COR-L47 (cell line): ENCODE results near the gene SAMSN1.

ENCODE experiments used
- DNase-seq: peaks from one replicate; lab custom pipeline; 2025; lab: John Stamatoyannopoulos, UW

The SAMSN1 gene

DNA sequence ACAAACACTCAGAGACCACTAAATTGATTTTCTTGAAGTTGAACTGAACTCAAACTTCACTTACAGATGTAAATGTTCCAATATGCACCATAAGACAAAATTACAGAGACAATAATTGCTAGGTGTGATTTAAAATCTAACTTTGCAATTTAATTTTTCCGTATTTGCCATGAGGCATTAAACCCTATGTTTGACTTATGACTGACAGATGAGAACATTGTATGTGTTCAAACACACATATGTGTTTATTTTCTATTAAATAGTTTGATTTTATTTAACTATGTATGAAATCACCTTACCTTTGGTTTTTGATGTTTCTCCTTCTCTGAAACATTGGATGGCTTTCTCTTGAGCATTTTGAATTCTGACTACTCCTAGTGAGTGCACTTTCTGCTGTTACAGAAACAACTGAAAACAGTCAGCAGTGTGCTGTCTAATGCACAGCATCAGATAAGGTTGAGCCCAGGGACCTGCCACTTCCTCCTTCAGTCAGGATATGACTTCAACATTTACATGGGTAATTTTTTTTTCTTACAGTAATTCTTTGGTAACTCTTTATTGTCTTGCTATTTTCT, at the start of gene SAMSN1:
SAMSN1 (minus strand) TSS at position 410 of the 575 bp plus-strand sequence; CDS start at position 356, 54 bp downstream.
- DNase-seq, result no peak

DNA sequence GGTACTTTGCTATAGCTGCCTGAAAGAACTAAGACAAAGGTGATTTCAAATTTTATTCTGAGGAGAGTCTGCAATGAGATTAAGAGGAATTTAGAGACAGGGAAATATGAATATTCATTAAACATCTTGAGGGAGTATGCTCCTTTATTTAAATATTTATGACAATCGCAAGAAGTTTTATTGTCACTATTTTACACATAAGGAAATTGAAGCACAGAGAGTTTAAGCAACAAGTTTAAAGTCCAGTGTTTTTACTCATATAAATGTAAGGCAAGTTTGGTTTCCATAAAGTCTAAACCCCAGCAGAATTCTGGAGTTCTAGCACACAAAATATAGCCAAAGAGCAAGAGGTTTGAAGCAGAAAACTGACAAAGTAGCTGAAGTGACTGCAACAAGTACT, 49.3 kb upstream of the SAMSN1 start:
- DNase-seq, result no peak

DNA sequence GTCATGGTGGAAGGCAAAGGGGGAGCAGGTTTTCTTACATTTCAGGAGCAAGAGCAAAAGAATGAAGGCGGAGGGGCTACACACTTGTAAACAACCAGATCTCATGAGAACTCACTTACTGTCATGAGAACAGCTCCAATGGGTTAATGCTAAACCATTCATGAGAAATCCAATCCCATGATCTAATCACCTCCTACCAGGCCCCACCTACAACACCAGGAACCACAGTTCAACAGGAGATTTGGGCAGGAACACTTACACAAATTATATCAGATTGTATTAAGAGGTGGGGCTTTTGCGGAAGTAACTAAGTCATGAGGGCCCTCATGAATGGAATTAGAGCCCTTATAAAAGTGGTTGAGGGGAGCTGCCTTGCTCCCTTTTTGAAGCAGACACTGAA, 48.9 kb upstream of the SAMSN1 start:
- no peak for DNase-seq

DNA sequence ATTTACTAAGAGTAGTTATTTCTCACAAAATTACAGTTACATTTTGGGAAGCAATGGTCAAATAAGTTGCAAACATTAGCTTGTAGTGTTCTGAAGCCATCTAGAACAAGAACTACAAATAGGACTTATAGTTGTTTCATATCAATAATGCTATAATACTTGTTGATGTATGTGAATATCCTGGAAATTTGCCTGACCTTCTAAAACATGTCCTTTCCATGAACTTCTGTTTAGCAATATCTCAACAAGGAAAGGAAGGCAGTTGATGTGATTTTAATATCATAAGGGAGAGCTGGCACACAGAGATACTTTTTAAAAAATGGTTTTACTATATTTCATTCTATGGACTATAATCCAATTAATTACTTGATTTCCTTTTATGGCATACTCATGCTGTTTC, 47.1 kb upstream of the SAMSN1 start:
- DNase-seq, result no peak

DNA sequence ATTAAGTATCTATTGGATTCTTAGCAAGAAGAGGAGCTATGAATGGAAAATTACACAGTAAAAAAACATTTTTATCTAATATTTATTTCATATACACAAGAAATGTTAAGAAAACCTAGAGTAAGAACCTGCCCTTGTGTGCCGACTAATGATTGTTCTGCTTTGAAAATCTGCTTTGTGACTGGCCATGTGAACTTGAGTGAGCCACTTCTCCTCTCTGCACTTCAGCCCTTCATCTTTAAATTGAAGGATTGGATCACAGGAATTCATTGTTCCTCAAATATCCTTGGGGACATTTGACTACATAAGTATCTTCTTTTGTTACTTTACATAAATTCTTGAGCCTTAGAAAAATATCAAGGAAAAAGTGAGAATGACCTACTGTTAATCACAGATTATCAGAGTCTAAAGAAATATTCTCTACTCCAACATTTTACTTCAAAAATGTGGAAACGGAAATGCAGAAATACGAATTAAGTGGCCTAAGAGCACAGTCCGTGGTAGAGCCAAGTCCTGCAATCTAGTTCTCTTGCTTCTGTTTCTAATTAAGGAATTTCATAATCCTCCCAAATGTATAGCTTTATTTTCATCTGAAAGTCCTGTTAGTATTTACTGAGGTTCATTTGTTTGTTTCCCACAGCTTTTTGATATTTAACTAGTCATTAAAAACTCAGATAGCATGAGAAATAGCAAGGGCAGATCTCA, 46.3 kb upstream of the SAMSN1 start:
- DNase-seq, result no peak

DNA sequence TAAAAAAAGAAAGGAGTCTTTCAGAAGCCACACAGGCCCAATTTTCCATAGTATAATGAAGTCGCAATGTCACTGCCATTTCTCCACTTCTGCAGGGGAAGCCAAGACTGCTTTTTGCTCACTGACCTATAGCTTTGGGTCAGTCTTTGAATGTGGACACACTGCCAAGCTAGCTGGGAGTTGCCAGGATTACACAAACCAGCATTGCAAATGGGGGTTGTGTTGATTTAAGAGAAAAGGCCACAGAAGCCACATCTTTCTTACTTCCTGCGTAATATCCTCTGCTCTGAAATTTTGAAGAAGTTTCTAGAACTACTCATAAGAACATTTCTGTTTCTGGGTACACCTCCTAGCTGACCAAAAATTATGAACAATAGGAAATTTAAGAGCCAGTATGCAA, 45.8 kb upstream of the SAMSN1 start:
- no peak for DNase-seq

DNA sequence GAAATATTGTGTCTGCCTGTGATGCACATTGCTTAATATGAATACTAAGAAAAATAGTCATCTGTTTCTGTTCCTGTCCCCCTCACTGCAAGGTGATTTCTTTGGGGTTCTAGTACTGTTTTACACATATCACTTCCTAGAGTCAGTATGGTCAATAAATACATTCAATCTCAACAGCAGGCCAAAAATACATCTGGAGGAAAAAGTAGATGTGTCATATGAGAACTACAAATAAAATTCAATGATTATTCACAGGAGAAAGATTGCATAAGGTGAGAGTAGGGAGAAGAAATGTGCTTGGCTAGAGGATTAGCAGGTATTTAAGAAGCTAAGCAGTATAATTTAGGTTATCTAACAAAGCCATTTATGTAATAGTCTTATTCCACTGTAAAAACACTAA, 45.3 kb upstream of the SAMSN1 start:
- DNase-seq, result no peak

DNA sequence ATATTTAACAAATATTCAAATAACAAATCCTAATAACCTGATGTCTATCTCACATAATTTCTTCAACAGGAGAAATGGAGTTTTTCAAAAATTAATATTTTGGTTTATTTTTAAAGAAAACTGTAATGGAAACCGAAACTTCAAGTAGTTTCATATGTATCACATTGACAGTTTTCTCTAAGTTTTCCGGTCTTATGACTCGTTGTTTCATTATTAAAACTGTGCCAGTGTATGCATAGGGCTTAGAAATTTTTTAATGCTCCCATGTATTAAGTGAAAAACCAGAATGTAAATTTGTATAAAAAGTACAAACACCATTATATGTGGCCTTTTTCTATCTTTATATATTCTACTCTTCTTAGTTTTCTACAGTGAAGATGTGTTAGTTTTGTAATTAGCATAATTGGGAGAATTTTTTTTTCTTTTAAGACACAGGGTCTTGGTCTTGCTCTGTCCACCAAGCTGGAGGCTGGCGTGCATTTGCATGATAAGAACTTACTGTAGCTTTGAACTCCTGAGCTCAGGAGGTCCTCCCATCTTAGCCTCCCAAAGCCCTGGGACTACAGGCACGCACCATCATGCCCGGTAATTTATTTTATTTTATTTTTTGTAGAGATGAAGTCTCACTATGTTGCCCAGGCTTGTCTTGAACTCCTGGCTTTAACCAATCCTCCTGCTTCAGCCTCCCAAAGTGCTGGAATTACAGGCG, 43.9 kb upstream of the SAMSN1 start:
- DNase-seq, result no peak

DNA sequence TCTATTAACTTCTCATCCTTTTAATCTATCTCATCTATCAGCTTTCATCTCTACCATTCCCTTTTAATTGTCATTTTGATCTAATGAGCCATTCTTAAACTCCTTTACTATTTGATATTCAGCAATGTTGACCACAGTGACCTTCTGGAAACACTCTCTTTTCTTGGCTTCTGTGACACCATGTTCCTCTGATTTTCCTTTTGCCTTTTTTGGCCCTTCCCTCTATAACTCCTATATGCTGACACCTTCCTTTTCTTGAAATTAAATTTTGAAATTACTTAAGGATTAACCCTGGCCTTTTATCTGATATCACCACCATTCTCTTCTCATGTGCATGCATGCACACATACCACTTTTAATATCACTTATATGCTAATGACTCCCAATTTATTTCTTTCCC, 41.2 kb upstream of the SAMSN1 start:
- DNase-seq, result no peak

DNA sequence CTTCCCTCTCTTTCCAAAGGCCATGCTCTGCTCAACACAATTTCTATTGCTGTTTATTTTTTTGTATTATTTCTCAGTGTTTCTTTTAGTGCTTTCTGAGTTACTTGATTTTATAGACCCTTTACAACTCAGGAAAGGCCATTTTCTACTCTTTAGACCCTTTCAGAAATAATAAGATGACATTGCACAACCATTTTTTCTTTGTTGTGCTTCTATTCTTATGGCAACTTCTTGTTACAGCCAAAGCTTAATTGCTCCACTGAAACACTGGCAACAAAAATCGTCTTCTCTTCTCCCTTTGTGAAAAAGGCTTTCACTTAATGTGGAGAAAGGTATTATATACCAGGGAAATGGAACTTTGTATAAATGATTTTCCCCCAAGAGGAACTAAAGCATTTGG, 39.0 kb upstream of the SAMSN1 start:
- no peak for DNase-seq

DNA sequence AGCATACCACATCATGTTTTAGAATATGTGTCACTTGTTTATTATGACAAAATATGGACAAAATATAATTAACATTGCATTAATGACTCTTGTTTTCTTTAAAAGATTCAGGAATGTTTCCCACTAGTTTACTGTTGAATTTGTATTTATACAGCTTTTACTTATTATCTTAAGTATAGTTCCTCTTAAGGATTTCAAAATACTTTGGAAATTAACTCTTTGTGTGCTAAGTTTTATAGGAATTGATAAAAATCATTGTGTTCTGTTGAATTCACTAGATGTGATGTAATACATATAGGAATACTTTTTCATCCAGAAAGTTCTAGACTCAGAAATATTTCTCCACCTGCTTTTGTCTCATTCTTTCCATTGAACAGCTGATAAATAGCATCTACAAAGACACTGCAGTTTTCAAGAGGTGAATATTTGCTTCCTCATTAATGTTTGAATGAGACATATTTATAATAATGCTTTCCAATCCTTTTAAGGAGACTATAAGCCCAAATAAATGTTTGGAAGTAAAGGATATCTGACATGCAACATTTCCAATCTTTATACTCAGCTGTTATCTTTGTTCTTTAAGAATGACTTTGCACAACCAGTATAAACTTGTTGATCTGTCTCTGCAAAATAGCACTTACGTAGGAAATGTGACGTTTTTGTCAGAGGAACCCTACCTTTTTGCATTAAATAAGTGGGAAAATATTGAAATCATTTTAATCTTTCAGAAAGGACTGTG, 38.4 kb upstream of the SAMSN1 start:
- no peak for DNase-seq

DNA sequence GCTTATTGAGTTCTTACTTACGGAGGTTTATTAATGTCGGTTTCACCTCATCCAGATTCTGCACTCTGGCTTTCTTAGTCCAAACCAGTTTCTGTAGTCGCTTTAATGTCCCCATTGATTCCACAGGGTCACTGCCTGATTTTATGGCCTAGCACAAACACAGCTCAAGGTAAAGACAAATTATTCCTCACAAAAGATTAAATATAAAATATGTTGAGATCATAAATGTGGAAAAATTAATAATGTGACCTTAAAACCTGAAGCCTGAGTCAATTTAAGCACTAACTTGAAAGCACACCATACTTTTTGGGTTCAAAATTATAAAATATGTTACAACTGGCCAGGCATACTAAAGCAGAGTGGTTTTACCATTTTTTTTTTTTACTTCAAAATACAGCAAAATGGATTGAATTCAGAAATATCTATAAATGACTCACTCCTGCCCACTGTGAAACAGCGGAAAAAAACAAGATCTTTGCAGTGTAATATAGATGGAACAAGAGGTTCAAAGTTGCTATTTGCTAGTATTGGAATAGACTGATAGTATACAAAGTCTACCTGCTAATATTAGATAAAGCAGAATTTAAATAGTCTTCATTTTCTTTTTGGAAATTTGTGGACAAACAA, 37.6 kb upstream of the SAMSN1 start:
- no peak for DNase-seq

DNA sequence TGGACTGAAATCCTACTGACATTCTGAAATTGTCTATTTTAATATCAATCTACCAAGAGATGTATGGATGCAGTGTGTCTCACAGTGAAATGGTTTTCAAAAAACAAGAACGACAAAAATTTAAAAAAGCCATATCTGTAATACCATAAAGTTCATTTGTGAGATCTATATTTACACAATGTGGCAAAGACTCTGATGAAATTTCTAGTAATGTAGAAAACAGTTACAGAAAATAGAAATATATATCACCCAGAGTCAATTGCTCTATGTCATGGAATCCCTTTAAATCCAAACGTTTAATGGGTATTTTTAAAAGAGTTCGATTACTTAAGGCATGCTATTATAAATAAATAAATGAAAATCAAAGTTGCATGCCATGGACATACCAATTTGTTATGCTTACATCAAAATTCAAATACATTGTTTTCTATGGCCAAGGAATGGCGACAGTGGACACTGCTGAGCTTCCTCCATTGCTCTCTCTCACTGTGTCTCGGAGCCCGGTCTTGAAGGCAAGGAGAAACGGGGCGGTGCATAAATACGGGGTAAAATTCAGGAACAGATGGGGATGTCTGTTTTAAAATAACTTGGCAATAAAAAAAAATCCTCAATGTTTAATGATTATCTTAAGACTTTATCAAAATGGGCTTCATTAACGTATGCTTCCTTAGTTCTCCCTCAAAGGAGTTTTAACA, 37.0 kb upstream of the SAMSN1 start:
- no peak for DNase-seq

DNA sequence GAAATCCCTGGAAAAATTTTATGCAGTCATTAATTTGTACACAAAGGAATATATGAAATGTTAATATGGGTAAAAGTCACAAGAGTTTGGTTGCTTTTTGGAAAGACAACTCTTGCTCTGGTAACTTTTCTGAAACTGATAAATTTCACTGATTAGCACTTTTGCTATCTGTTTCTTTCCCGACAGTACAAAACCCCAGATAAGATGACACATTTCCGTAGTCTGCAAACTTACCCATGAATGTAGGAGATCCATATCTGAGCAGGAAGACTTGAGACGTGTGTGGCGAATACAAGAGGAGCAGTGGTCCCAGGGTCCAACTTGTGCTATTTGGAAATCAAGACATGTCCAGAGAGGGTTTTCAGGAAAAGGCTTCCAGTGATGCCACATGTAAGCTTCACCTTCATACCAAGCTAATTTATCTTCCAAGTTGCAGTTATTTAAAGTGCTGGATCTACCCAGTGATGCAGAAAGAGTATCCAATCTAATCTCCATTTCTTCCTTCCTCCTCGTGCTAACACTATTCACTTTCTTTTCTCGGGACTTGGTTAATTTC, 35.9 kb upstream of the SAMSN1 start:
- no peak for DNase-seq

DNA sequence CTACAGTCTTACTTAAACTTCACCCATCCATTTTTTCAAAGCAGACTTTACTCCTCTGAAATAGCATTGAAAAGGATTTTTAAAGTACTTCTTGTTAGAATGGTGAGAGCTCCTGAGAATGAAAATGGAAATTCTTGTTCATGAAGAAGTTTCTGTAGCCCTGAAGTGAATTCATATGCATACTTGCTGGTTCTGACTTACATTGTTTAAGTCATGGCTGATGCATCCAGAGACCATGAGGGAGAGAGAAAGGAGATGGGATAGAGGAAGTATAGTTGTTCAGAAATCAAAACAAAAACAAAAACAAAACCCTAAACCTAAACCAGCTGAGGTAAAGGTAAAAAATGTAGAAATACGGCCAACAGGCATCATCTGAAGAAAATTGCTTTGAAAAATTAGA, 27.1 kb upstream of the SAMSN1 start:
- no peak for DNase-seq

DNA sequence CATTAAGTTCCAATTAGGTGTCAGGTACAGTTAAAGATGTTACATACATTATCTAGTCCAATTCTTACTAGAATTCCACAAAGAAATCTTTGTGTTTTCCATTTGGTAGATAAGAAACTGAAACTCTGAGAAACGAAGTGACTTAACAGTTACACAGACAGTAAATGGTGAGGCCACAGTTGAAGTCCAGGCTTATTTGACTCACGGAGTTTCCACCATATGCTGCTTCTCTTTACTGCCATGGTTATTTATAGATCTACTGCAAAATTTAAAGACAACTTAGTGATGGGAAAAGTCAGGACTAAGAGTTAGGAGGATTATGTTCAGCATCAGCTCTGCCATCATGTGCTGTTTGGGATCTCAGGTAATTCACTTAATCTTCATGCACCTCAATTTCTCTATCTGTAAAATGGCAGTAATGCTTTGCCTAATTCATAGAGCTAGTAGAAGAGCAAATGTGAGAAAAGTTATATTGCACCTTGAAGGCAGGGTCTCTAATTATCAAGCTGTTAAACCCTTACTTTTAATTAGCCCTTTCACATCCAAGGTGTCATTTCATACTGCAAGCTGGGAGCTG, 26.2 kb upstream of the SAMSN1 start:
- no peak for DNase-seq

DNA sequence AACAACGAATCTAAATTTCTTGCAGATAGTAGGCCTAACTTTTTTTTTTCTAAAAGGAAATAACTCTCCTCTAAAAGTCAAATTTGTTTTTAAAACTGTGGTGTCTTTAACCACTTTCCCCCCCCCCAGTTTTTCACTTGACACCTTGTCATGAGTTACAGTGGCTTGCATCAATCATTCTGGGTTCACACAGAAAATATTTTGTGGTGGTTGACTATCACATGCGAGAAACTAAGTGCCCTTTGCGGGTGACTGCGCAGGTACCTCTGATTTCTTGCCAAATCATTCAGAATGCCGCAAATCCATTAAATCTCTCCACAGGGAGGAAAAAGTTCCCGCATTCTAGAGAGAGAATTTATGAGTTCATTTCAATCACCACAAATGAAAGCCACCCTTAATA, 23.8 kb upstream of the SAMSN1 start:
- DNase-seq, result no peak

DNA sequence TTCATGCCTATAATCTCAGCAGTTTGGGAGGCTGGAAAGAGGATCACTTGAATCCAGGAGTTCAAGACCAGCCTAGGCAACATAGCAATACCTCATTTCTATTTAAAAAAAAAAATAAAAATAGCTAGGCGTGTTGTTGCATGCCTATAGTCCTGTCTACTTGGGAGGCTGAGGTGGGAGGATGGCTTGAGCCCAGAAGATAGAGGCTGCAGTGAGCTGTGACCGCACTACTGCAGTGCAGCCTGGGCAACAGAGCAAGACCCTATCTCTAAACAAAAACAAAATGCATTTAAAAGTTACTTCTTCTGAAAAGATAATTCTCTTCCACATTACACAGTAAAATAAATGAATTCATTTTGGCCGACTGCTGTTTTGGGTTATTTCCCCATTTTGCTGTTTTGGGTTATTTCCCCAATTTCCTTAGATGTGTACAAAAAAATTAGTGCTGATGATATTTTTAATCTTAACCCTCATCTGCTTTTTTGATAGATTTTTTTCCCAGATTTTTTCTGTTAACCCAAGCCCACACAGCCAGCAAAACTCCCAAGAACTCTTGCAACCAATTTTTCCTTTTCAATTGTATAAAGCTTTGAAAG, 23.0 kb upstream of the SAMSN1 start:
- DNase-seq, result no peak

DNA sequence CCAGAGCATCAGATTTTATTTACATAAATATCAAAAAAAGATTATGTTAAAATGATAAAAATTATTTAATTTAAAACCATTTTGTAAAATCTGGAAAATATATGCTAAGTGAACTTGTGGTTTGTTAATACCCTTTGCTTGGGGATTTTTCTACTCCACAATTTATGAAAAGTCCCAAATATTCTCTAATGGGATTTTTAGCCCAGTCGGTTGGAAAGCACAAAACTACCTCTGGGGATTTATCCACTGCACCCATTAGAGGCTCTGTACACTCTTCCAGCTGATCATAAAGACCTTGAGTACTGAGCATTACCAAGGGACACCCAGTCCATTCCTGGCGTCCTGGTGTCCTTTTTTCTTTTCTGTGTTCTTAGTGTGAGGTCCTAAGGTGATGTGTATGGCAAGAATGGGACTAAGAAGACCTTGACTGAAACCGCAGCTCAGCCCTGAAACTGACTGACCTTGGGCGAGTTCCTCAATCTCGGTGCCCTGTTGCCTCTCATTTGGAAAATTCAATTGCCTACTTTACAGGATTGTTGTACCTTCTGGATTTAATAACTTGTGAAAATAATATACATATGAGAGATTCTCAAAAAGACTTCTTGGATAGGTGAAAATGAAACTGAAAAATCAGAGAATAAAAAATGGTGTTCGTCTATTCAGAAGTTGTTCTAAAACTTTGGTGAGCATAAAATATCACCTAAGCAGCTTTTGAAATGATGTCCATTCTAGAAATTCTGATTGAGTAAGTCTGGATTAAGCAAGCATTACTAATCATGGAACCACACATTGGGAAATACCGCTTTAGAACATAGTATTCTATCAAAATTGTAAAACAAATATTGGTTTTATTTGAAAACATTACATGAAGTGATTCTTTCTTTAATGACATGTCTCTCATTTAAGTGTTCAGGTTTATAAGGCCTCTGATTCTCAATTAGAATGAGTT, 21.5 kb upstream of the SAMSN1 start:
- DNase-seq, result no peak
